Stimulated activated CD4-positive, alpha-beta T cell treated with anti-CD3 and anti-CD28 coated beads, Interleukin-4, amount 100 ng/mL, for 1 hour (primary cell): ENCODE results near the gene TNPO1.

ENCODE experiments used
- DNase-seq: peaks from one replicate; pipeline ENCODE4 v3.0.0-alpha.2; 2020

The TNPO1 gene

DNA sequence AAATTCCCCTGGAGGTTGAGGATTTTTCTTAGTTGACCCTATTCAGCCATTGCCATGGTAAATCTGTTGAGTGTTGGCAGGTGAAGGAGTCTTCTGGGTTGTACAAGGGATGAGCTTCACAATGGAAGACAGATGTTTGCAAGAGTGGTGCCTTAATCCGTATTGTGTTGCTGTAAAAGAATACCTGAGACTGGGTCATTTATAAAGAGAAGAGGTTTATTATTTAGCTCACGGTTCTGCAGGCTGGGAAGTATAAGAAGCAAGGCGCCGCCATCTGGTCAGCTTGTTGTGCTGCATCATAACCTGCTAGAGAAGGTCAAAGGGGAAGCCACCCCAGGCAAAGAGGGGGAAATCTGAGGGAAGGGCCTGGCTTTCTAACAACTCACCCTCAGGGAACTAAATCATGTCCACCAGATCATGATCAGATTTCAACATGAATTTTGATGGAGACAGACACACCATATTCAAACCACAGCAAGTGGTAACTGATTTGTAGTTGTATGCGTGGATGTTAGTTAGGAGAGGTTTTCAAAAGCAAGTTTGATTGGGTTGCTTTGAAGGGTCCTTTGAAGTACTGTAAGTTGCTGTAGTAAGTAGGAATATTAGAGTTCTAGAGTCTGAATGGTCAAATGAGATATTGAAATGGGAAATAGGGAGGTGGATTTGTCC is 2.5 kb downstream of the TNPO1 start:
- peak; percentile 54 for DNase-seq

- DNase-seq: no peak
Measured at GRCh38 chr5:72821776-72822175, 5.3 kb downstream of the TNPO1 start.

- no peak for DNase-seq
Measured at GRCh38 chr5:72822944-72823343, 6.5 kb downstream of the TNPO1 start.

DNA sequence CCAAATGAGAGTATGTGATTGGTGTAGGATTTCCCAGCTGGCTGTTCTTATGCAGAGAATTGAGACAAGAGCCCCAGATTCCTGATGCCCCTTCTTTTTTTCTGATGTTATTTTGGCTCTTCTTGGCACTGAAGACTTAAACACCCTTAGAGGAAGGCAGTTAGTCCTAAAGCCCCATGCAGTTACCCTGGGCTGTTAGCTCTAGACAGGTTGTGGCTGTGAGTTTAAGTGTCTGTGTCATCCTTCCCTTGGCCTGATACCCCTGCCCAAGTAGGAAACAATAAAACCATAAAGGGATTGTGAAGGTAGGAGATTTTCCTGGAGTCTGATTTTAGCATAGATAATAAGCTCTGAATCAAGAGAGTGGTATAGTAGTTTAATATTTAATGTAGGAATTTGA is 13.2 kb downstream of the TNPO1 start:
- no peak for DNase-seq

GRCh38 chr5:72830362-72830761 is 13.9 kb downstream of the TNPO1 start:
- DNase-seq: no peak

DNA sequence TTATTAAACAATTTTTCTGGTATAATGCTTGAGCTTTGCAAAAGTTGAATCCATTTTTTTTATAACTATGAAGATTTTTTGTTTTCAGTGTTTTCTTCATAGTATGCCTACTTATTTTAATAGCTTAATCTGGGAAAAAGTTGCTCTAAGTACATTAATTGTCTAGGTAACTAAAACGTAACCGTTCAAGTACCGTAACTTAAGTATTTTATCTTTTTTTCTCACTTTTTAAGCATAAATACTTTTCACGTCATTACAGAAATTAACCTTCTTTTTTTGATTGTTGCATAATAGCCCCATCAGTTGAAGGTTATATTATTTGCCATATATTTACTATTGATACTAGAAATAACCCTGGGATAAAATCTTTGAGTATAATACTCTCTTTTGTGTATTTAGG is 15.2 kb downstream of the TNPO1 start:
- DNase-seq: no peak

GRCh38 chr5:72834924-72835323 is 18.5 kb downstream of the TNPO1 start:
- no peak for DNase-seq

- DNase-seq: no peak
Measured at GRCh38 chr5:72835633-72836032, 19.2 kb downstream of the TNPO1 start.

DNA sequence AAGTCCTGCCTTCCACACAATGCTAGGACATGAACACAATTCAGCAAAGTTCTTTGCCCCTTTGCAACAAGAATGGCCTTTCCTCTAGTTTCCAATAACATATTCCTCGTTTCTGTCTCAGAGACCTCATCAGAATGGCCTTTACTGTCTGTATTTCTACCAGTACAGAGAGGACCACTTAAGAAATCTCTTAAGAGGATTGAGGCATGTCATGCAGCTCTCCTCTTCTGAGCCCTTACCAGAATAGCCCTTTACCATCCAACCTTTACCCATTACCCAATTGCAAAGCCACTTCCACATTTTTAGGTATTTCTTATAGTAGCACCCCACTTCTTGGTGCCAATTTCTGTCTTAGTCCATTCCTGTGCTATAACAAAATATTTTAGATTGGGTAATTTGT is 20.3 kb downstream of the TNPO1 start:
- DNase-seq: no peak

DNA sequence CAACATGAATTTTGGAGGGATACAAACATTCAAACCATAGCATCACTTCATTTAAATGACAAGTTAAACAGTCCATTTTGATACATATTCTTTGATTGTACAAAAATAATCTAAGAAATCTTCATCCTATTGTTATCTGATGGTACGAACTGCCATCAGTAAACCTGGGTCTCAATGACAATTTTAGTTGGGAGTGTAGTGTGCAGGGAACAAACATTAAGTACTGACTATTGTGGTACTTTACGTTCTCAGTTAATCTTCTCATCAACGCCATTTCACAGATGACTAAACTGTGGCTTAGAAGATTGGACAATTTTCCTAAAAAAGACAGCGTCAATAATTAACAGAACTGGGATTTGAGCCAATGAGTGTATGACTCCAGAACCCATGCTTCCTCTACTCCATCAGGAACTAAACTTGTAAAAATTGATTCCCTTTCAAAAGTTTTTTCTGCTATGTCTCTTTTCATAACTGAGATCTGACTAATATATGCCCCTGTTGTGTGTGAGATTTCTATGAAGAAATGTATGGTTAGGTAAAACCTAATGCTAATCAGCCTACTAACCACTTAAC is 21.1 kb downstream of the TNPO1 start:
- no peak for DNase-seq

- DNase-seq: no peak
Measured at GRCh38 chr5:72840041-72840440, 23.6 kb downstream of the TNPO1 start.

DNA sequence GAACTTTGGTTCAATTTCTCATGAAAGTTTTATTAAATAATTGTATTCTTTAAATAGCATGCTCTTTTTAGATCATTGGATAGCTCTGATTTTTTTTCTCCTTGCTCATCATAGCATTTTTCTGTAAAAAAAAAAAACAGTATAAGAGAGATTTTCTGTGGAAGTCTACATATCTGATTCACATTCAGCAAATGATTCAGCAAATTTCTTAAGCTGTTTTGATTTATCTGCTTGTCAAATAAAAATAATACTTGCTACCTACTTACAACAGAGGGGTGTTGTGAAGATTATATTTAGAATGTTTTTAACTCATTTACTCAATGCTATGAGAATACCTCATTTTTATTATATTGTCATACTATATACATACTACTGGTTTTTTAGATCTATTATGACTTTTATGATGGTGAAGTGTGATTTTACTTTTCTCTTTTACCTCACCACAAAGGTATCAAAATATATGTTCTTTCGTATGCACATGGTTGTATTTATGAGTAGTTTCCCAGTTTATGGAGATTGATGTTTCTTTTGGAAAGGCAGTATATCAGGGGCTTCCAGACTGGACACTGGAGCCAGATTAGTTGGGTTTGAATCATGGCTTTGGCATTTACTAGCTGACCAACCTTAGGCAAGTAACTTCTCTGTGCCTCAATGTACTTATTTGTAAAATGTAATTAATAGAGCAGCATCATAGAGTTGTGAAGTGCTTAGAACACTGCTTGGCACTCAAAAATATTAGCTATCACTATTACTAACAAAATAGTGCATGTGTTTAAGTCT is 25.5 kb downstream of the TNPO1 start:
- DNase-seq: no peak

- DNase-seq: no peak
Measured at GRCh38 chr5:72842816-72843215, 26.4 kb downstream of the TNPO1 start.

DNA sequence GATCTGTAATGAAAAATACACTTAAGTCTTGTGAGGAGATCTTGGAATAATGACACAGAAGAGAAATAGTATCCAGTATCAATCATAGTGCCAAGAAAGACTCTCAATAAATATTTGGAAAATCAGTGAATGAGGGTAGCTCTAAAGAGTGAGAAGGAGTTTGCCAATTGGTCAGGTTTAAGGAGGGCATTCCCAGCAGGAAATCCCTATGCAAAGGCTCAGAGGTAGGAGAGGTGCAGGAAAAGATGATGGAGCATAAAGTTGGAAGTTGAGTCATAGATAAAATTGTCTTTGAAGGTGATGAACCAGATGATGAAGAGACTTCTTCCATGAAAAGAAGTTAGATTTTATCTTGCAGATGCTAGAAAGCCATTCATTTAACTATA is 27.8 kb downstream of the TNPO1 start:
- DNase-seq: no peak

DNA sequence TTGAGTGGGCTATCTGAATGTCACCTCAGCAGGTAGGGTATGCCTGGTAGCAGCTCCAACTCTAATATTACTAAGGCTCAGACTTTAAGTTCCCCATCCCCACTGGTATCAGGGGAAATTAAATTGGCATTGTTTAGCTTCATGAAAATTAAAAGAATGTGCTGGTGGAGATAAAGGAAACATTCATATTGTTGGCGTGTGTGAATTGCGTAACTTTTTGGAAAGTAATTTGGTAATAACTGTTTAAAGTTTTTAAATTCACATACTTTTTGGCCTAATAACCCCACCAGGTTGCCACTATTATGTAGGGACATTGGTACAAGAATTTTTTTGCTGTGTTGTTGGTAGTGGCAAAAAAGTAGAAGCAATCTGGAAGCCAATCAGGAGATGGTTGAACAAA is 29.4 kb downstream of the TNPO1 start:
- no peak for DNase-seq

- no peak for DNase-seq
Measured at GRCh38 chr5:72846483-72846882, 30.0 kb downstream of the TNPO1 start.

DNA sequence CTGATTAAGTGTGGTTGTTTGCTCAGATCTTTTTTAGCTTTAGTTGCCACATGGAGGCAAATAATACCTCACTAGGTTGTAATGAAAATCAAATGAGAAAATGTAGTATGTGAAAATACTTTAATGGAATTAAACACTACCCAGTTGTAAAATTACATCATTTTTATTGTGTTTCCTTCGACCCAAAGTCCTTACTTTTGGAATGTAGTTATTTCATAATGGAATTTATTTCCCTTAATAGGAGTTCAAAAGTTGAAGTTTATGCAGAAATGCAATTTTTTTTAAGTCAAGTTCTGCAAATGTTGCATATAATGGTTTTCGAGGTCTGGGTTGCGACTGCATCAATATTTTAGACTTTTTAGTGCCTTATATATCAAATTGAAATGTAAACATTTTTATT is 31.0 kb downstream of the TNPO1 start:
- DNase-seq: no peak

DNA sequence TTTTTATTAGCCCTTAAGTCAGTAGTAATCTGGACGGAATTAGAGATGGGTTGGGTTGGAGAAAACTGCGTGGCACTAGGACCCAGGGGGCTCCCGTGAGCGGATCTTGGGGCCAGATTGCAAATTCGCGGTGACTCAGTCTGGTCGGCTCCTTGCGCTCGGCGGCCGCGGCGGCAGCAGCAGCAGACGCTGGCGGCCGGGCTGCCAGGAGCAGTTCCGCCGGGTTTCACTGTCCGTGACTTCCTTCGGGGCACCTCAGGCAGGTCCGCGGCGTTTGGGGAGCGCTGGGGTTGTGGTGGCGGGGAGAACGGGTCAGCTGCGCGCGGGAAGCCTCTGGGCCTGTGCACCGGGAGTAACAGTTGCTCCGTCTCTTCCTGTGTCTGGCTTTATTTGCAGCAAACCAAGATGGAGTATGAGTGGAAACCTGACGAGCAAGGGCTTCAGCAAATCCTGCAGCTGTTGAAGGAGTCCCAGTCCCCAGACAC is 31.6 kb downstream of the TNPO1 start:
- peak; percentile 86 for DNase-seq

DNA sequence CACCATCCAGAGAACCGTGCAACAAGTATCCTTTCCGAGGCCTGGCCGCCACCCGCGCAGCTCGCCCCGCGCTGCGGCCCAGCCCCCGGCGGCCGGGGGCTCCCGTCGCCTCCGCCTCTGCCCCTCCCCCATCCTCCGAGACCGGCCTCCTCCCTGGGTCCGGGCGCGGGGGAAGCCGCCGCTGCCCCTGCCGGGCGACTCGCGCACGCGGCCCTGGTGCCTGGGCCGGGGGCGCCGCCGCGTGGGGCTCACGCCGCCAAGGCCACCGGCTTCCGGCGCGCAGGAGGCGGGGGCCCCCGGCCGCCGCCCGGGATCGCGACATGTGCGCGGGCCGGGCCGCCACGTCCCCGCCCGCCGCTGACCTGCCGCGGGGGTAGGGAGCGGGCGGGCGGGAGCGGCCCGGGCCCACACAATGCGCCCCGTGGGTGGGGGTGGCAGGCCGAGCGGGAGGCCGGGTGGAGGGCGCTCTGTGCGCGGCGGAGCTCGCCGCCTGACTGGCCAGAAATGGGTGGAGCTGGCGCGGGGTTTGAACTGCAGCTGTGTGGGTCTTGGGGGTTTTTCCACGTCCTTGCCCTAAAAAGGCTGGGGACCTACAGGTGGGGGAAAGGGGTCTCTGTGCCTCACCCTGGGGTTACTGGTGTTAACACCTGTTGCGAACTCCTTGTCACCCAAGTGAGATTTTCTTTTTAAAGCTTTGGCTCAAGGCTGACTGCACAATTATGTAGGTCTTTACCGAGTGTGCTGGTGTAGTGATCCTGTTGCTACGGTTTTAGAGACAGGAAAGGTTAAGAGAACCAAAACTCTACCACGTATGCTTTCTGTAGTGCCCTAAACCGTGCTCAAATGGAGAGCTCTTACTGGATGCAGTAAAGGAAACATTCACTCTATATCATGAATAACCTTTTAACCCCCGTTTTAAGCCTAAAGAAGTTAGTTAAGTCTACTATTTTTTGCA is 32.3 kb downstream of the TNPO1 start:
- peak; percentile 57 for DNase-seq

GRCh38 chr5:72849546-72849945 is 33.1 kb downstream of the TNPO1 start:
- no peak for DNase-seq

DNA sequence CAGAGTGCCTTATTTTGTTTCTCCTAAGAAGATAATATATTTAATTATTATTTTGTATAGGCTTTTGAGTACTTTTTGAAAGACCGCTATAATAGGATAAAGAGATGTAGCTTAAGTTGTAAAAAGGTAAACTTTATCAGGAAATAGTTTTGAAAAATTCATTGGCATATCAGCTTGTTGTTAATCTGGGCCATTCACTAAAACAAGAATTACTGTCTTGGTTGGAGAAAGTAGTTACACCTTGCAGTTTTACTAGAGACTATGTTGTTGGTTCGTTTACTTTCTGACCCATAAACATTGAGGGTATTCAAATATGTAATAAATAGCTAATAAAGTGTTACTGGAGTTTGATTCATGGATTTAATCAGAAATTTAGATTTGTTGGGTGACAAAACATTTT is 33.7 kb downstream of the TNPO1 start:
- no peak for DNase-seq

DNA sequence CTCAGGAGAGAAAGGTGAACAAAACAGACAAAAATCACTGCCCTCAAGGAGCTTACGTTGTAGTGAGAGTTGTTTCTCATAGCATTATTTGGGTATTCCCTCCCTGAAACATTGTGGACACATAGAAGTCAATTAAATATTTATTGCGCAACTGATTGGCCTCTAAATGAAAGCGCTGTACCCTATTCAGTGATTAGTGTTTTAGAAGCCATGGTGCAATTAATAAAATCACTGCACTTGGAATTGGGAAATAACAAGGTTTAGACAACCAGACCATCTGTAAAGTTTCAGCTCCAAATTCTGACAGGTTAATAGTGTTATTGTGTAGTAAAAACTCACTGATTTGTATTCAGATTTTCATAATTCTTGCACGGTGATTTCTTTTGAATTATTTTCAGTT is 35.9 kb downstream of the TNPO1 start:
- no peak for DNase-seq

- DNase-seq: no peak
Measured at GRCh38 chr5:72854419-72854818, 38.0 kb downstream of the TNPO1 start.
